Stromal cell of bone marrow (primary cell): ENCODE measurements around the gene COPB2.

Source experiments
- DNase-seq: peaks from one replicate; pipeline ENCODE4 v3.0.0-alpha.2; 2012; ENCODE audit warnings: low read depth

Gene COPB2

DNA sequence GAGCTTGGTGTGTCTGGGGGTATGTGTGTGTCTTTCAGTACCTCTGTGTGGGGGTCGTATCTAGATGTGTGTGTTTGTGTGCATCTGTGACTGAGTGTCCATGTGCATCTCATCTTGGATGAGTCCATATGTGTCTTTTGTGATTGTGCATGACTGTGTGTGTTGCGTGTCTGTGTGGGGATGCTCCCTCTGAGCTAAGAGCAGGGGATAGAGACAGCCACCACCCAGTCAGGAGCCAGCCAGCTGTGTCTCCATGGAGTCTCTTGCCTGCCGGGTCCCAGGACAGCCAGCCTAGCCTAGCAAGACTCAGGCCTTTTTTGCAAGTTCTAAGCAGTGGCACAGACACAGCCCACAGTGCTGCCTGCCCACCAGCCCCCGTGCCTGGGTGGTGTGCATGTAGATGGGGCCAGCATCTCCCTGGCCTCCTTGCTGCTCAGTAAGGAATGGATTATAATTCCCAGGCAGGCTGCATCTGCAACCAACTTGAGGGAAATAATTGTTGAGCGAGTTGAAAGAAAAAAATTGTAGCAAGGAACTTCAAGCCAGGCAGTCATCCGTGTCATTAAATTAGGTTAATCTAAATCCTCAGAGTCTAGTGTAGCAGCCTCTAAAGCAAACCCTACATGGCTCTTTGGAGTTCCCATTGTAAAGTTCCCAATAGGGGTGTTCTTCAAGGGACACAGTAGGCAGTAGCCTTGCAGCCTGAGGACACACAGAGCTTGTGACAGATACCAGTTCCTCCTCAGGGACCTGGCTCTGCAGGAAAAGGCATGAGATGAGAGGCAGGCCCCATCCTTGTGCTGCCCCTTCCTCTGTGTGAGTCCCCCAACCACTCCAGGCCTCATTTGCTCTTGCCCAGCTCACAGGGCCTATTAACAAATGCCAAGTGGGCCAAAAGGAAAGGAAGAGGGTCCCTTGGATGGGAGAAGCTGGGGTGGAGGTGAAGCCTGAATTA, 81.6 kb downstream of the COPB2 start:
- DNase-seq, result no peak
